Right kidney (tissue), 1 donor: ENCODE data around the gene PSMA7.
"Not testable (repeated sequence)": the region's sequence is repeated elsewhere in the genome, so short reads cannot be mapped to it uniquely, and the experiment has no call there.

Source experiments
- DNase-seq: peaks from one replicate; pipeline ENCODE4 v3.0.0-alpha.2; 2016

The PSMA7 gene

GRCh38 chr20:62157387-62158087 lies 14.3 kb upstream of the PSMA7 start:
- no peak for DNase-seq

DNA sequence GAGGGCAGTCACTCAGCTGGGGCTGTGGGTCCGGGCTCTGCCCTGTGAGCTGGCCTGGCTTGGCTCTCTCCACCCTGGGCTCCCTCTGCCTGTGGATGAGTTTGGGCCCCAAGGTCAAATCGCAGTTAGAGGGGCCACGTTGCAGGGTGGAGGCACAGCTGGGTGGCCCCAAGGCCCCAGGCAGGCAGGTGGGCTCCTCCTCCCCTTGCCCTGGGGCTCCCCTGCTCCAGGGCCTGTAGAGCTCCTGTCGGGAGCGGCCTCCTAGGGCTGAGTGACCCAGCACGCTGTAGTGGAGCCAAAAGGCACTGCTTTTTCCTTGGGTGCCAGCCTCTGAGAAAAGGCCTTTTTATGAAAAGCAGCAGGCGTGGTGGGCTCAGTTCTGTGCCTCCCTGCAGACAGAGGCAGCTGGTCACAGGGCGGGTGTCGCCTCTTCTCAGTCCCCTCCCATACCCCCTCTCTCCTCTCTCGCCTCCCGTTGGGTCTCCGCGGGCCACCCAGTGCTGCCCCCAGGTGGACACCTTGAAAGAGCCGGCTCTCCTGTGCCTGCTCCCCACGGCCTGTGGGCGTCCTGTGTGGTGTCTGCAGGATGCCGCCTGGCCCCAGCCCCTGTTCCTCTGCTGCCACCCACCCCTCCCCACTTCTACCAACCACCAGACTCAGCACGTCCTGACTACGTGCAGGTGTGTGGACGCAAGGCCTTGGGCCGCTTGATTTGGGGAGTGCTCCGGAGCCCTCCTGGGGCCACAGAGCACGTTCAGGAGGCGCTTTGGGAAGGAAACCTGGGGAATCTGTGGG lies 13.6 kb upstream of the PSMA7 start:
- peak; percentile 56 for DNase-seq

DNA sequence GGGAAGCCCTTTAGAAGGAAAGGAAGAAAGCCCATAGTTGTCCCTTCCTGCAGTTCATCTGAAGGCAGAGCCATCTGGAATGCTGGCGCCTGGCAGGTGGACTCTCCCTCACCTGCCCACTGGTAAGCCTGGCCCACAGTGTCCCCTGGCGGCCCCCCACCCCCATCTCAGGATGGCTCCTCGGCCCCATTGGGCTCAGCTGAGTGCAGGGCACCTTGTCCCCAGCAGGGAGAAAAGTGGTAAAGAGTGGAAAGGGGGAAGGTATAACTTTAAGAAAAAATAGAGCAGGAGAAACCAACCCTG lies 13.0 kb upstream of the PSMA7 start:
- DNase-seq, result no peak

GRCh38 chr20:62155428-62156253 lies 12.4 kb upstream of the PSMA7 start:
- no peak for DNase-seq

GRCh38 chr20:62151835-62152364 lies 8.7 kb upstream of the PSMA7 start:
- no peak for DNase-seq

DNA sequence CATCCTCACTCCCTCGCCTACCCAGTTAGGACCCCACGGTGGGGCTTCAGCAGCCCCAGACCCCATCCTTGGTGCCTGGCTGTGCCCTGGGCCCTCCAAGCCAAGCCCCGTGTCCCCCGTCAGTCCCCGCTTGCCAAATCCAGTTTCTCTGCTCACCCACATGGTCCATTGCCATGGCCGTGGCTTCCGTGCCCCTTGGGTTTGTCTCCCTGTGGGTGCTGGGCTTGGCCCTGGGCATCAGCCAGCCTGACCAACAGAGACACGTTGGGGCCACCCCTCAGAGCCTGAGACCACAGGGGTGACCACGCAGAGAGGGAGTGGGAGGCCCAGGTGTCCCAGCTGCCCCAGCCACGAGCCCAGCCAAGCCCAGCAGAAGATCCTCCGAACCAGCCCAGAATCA lies 8.0 kb upstream of the PSMA7 start:
- DNase-seq, result no peak

DNA sequence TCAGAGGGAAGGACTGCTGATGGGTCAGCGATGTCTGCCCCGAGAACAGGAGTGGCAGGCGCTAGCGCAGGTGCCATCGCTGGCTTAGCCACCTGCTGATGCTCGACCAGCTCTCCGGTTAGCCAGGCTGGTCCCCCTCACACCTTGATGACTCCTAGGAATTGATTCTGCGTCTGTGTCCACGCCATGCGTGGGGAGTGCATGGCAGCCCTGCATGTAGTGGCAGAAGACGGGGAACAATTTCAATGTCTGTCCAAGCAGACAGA lies 7.0 kb upstream of the PSMA7 start:
- DNase-seq, result no peak

GRCh38 chr20:62149532-62150309 lies 6.5 kb upstream of the PSMA7 start:
- peak; percentile 14 for DNase-seq

- DNase-seq, result no peak
Measured at GRCh38 chr20:62148908-62149314, 5.7 kb upstream of the PSMA7 start.

DNA sequence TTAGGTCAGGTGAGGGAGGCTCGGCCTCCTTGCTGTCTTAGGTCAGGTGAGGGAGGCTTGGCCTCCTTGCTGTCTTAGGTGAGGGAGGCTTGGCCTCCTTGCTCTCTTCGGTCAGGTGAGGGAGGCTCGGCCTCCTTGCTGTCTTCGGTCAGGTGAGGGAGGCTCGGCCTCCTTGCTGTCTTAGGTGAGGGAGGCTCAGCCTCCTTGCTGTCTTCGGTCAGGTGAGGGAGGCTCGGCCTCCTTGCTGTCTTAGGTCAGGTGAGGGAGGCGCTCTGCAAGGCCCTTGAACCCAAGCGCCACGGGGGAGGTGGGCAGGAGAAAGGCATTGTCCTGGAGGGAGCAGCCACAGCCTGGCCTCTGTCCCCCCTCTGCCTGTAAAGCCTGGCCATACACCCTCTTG lies 5.2 kb upstream of the PSMA7 start:
- DNase-seq, result not testable (repeated sequence)

GRCh38 chr20:62147528-62147927 lies 4.3 kb upstream of the PSMA7 start:
- no peak for DNase-seq

- no peak for DNase-seq
Measured at GRCh38 chr20:62147125-62147524, 3.9 kb upstream of the PSMA7 start.

DNA sequence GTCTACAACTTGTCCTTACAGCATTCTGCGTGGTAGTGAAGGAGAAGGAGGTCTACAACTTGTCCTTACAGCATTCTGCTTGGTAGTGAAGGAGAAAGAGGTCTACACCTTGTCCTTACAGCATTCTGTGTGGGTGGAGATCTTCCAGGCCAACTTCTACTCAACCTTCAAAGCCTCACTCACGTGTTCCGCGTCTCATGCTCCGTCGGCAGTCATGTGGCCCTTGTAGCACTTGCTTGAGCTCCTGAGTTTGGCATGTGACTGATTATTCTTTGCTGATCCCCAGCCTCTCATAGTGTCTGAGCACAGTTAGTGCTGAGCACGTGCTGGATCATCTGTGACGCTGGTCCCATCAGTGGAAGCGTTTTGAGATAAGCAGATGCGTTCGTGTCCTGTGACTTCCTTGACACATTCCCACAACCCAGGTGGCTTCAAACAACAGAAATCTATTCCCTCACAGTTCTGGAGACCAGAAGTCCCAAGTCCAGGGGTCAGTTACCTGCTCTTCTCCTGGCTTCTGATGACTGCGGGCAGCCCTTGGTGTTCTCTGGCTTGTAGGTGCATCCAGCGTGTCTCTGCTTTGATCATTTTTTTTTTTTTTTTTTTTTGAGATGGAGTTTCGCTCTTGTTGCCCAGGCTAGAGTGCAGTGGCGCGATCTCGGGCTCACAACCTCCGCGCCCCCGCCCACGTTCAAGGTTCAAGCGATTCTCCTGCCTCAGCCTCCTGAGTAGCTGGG lies 3.0 kb upstream of the PSMA7 start:
- no peak for DNase-seq

DNA sequence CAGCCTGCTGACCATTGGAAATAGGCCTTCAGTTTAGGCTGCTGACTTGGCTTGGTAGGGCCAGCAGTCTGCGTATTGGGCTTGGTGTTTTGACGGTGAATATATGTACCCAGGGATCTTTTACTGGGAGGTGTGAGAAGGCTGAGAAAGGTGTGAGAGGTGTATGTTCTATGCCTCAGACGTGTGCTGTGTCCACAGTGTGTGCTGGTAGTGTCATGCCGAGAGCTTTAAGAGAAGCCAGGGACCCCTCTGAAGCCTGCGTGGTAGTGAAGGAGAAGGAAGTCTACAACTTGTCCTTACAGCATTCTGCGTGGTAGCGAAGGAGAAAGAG lies 2.5 kb upstream of the PSMA7 start:
- no peak for DNase-seq

DNA sequence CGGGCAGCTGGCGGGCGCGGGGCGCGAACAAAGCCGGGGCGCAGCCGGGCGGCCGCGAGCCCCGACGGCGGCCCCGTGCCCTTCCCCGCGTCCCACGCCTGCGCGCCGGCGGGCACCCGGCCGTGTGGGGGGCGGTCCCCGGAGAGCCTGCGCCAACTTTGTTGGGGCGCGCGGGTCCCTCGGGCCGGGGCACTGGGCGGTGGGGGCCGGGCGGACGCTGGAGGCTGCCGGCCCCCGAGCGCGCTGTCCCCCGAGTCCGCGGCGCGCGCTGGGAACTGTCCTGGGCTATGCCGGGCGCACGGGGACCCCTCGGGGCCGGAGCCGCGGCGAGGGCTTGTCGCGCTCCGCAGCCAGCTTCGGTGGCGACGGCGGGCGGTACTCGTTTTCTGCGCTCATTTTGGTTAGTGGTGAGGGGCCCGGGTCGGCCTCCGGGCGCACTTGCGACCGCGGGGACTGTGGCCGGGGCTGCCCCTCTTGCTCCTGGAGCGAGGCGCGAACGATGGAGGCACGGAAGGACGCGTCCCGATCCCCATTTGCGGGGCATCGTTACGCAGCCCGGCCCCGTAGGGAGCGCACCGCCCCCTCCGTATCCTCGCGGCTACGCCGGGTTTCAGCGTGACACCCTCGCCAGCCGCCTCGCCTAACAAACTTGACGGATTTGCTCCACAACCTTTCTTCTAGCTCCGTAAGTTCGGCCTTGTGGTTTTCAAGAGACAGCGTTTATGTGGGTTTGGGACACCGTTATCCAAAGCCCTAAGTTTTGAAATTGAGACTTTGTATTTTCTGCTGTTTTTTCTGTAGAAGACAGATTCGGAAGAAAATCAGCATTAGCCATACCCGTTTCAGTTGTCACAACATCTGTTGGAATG lies 997 bp upstream of the PSMA7 start:
- peak; percentile 72 for DNase-seq

- peak; percentile 63 for DNase-seq
Measured at GRCh38 chr20:62142252-62143080, 728 bp downstream of the PSMA7 start.

DNA sequence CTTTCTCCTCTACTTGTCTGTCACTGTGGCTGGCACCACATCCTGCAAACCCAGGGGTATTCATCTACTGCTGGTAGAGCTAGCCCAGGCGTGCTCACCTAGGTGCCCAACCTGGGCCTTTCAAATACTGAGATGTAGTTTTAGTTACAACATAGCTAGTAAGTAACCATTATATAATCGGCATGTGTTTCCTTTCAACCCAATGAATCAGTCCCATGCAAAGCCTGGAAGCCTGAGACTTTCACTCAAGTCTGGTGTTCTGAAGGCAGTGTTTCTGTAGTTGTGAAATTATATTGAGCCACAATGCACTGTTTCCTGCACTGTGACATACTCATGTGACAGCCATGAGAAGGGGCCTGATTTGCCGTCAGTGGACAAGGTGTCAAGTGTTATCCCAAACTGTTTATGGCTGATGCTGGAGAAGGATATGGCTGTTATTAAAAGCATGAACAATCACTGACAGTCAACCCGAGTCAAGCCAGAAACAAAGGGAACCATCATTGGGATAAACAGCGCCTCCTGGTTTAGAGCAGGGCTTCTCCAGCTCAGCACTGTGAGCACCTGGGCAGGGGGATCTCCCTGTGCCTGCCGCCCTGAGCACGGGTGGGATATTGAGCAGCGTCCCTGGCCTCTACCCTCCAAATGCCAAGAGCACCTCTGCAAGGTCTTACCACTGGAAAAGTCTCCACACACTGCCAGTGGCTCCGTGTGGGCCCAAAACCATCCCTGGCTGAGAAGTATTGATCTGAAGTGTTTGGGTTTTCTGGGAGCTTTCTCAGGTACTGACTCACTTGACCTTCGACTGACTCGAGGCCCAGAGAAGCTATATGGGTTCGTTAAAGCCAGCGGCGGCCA lies 1.6 kb downstream of the PSMA7 start:
- DNase-seq, result no peak

DNA sequence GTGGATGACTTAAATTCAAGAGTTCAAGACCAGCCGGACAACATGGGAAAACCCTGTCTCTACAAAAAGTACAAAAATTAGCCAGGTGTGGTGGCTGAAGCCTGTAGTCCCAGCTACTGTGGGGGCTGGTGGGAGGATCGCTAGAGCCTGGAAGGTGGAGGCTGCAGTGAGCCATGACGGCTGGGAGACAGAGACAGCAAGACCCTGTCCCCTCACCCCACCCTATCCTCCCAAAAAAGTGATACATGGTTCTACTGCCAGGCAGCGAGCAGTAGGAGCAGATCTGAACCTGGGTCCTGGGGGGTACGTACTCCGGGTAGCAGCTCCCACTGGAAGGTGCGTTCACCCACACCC lies 2.2 kb downstream of the PSMA7 start:
- no peak for DNase-seq

GRCh38 chr20:62139636-62140035 lies 3.6 kb downstream of the PSMA7 start:
- DNase-seq, result no peak
